Measurements from ENCODE around the gene CEACAM18. TPM values are rescaled to one million over a fixed set of nuclear protein-coding genes. Genes with fewer than 3 reads are reported as not detected.
"Not testable (repeated sequence)": the region's sequence is repeated elsewhere in the genome, so short reads cannot be mapped to it uniquely, and the experiment has no call there.

CEACAM18 gene
- total RNA-seq, 1 experiment from 2014 or later = not detected

DNA sequence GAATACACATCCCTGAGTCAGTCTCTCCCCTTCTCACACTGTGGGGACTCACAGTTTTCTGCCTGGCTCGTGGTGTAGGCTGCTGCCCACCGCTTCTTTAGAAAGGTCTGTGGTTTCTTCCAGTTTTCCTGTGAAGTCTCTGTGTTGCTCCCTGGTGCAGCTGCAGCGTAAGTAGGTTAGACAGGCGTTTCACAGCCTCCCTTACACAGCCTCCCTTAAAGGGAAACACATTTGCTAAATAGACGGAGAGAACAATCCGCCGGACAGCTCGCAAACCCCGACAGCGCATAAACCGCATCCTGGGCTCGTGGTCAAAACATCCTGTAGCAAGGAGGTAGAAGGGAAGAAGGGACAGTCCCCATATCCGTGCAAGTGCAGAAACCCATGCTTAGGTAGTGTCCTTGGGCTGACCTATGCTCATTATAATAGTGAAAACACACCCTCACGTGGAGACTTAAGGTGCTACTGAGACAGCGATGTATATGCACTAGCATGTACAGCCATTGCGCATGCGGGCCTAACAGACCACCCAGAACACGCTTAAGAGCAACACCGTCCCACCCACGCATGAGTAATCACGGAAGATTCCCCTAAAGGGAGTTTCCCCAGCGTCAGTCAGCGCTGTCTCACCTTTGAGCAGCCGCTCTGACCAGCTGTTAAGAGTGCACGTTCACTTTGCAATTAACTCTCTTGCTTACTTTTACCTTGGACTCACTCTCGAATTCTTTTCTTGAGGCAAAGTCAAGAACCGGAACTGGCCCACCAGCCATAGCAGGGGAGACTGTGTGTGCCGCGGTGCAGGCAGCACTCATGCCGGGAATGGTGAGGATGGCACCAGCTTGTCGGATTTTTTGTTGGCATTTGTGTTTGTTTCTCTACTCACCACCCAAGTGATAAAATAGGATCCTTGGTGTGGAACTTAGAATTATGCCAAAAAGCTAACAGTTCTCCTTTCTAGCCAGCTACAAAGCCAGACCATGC, 36.6 kb upstream of the CEACAM18 start:
- Histone ChIP-seq H3K27me3 (ENCODE audit: low read length) (no peaks in the 10 kb centered on the region), H3K36me3 (ENCODE audit: insufficient read depth, low read length) (no peaks in the 10 kb centered on the region), H3K4me3 (ENCODE audit: low read length) (peak overlapping the region; percentile 59), H3K79me2 (ENCODE audit: low read length) (no peaks in the 10 kb centered on the region), H4K20me1 (ENCODE audit: insufficient read depth, low read depth, low read length) (no peaks in the 10 kb centered on the region), H2AFZ (ENCODE audit: low read length) (peak overlapping the region; percentile 69), H3K9ac (ENCODE audit: low read length) (peak overlapping the region; percentile 42), H3K4me1 (ENCODE audit: low read length) (peaks cover 34% of the 10 kb centered on the region), H3K9me3 (ENCODE audit: low read length) (no peaks in the 10 kb centered on the region), H3K4me2 (ENCODE audit: low read depth, low read length, poor library complexity, severe bottlenecking) (peak overlapping the region; percentile 71), H3K27ac (ENCODE audit: low read length) (no peak overlapping the region), H3K9me2 (replicated peaks; ENCODE audit: insufficient read depth, low read length) (no peaks in the 10 kb centered on the region)
- peak; percentile 77 for DNase-seq

DNA sequence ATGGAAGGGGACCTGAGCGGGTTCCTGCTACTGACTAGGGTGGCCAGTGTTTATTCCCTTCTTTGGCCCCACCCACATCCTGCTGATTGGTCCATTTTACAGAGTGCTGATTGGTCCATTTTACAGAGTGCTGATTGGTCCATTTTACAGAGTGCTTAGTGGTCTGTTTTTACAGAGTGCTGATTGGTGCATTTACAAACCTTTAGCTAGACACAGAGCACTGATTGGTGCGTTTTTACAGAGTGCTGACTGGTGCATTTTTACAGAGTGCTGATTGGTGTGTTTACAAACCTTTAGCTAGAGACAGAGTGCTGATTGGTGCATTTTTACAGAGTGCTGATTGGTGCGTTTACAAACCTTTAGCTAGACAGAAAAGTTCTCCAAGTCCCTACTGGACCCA, 30.8 kb upstream of the CEACAM18 start:
- not testable (repeated sequence) for H3K27me3 ChIP-seq (ENCODE audit: low read length); H3K27ac ChIP-seq (ENCODE audit: low read length); H3K4me2 ChIP-seq (ENCODE audit: low read depth, low read length, poor library complexity, severe bottlenecking); H3K9ac ChIP-seq (ENCODE audit: low read length); H3K4me1 ChIP-seq (ENCODE audit: low read length); H3K9me2 ChIP-seq (replicated peaks; ENCODE audit: insufficient read depth, low read length); H3K36me3 ChIP-seq (ENCODE audit: insufficient read depth, low read length); DNase-seq; H4K20me1 ChIP-seq (ENCODE audit: insufficient read depth, low read depth, low read length); H3K9me3 ChIP-seq (ENCODE audit: low read length); H2AFZ ChIP-seq (ENCODE audit: low read length); H3K79me2 ChIP-seq (ENCODE audit: low read length); H3K4me3 ChIP-seq (ENCODE audit: low read length)

DNA sequence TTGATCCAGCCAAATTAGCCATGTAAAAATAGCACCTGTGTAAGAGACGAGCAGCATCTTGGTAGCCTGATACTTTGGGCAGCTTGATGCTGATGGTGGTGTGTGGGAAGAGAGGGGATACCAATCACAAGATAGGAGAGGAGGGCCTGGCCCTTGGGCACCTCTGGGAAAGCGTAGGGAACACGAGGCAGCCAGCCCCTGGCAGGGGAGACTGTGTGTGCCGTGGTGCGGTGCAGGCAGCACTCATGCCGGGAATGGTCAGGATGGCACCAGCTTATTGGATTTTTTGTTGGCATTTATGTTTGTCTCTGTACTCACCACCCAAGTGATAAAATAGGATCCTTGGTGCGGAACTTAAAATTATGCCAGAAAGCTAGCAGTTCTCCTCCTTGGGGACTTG, 30.3 kb upstream of the CEACAM18 start:
- peaks cover 9% of the 10 kb centered on the region; the same call in 1 of the 2 replicates for H3K9me3 ChIP-seq (ENCODE audit: low read length)
- H3K27ac ChIP-seq (ENCODE audit: low read length) = no peak overlapping the region
- no peak overlapping the region for H3K4me3 ChIP-seq (ENCODE audit: low read length)
- H3K9ac ChIP-seq (ENCODE audit: low read length) = no peak overlapping the region
- H3K9me2 ChIP-seq (replicated peaks; ENCODE audit: insufficient read depth, low read length) = no peaks in the 10 kb centered on the region
- H2AFZ ChIP-seq (ENCODE audit: low read length) = no peak overlapping the region
- no peaks in the 10 kb centered on the region for H3K79me2 ChIP-seq (ENCODE audit: low read length)
- no peaks in the 10 kb centered on the region for H3K27me3 ChIP-seq (ENCODE audit: low read length)
- H3K4me2 ChIP-seq (ENCODE audit: low read depth, low read length, poor library complexity, severe bottlenecking) = no peak overlapping the region
- no peaks in the 10 kb centered on the region for H4K20me1 ChIP-seq (ENCODE audit: insufficient read depth, low read depth, low read length)
- DNase-seq = no peak
- H3K36me3 ChIP-seq (ENCODE audit: insufficient read depth, low read length) = no peaks in the 10 kb centered on the region
- H3K4me1 ChIP-seq (ENCODE audit: low read length) = no peaks in the 10 kb centered on the region

DNA sequence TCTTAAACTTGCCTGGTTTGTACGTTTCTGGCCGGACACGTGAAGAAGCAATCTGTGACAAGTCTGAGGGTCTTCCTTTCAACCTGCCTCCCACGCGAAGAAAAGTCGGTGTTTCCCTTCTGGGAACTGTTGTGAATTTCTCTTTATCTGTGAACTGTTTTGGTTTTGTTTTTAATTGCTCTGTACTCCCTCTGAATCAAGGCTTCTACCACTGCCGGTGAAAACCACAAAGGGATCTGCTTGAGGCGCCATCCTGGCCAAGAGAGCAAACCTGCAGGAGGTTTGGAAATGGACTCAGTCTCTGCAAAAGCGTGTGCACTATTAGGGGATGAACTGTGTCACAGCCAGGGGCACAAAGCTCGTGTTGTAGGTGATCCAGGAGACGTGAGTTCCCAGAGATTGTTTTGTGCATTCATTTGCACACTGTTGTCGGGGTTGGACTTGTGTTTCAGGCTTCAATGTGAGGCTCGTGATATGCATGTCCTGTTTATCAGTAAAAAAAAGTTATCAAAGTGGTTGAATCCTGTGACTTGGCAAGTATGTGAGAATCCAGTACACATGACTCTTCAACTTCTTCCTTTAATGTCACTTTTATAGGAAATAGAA, 29.8 kb upstream of the CEACAM18 start:
- Histone ChIP-seq H3K4me3 (ENCODE audit: low read length) (no peak overlapping the region), H3K9ac (ENCODE audit: low read length) (no peak overlapping the region), H3K36me3 (ENCODE audit: insufficient read depth, low read length) (no peaks in the 10 kb centered on the region), H3K4me2 (ENCODE audit: low read depth, low read length, poor library complexity, severe bottlenecking) (no peak overlapping the region), H2AFZ (ENCODE audit: low read length) (no peak overlapping the region), H3K9me3 (ENCODE audit: low read length) (peaks cover 9% of the 10 kb centered on the region; the same call in 1 of the 2 replicates), H3K9me2 (replicated peaks; ENCODE audit: insufficient read depth, low read length) (no peaks in the 10 kb centered on the region), H3K4me1 (ENCODE audit: low read length) (no peaks in the 10 kb centered on the region), H3K27me3 (ENCODE audit: low read length) (no peaks in the 10 kb centered on the region), H3K27ac (ENCODE audit: low read length) (no peak overlapping the region), H3K79me2 (ENCODE audit: low read length) (no peaks in the 10 kb centered on the region), H4K20me1 (ENCODE audit: insufficient read depth, low read depth, low read length) (no peaks in the 10 kb centered on the region)
- DNase-seq = no peak

DNA sequence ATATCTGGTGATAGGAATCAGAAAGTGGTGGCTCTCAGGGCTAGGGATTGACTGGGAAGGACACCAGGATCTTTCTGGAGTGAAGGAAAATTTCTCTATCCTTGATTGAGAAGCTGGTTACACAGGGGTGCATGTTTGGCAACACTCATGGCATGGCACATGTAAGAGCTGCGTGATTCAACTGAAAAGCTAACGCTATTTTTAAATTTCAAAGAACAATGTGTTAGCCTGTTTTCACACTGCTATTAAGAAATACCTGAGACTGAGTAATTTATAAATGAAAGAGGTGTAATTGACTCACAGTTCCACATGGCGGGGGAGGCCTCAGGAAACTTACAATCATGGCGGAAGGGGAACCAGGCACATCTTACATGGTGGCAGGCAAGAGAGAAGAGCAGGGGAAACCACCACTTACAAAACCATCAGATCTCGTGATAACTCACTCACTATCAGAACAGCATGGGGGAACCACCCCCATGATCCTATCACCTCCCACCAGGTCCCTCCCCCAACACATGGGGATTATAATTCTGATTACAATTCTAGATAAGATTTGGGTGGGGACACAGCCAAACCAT, 27.5 kb upstream of the CEACAM18 start:
- Histone ChIP-seq H3K9me2 (replicated peaks; ENCODE audit: insufficient read depth, low read length) (no peaks in the 10 kb centered on the region), H3K4me2 (ENCODE audit: low read depth, low read length, poor library complexity, severe bottlenecking) (no peak overlapping the region), H3K4me3 (ENCODE audit: low read length) (no peak overlapping the region), H3K27ac (ENCODE audit: low read length) (no peak overlapping the region), H4K20me1 (ENCODE audit: insufficient read depth, low read depth, low read length) (no peaks in the 10 kb centered on the region), H3K9ac (ENCODE audit: low read length) (no peak overlapping the region), H3K36me3 (ENCODE audit: insufficient read depth, low read length) (no peaks in the 10 kb centered on the region), H3K4me1 (ENCODE audit: low read length) (no peaks in the 10 kb centered on the region), H2AFZ (ENCODE audit: low read length) (no peak overlapping the region), H3K27me3 (ENCODE audit: low read length) (no peaks in the 10 kb centered on the region), H3K9me3 (ENCODE audit: low read length) (peaks cover 9% of the 10 kb centered on the region; the same call in 1 of the 2 replicates), H3K79me2 (ENCODE audit: low read length) (no peaks in the 10 kb centered on the region)
- DNase-seq = no peak

DNA sequence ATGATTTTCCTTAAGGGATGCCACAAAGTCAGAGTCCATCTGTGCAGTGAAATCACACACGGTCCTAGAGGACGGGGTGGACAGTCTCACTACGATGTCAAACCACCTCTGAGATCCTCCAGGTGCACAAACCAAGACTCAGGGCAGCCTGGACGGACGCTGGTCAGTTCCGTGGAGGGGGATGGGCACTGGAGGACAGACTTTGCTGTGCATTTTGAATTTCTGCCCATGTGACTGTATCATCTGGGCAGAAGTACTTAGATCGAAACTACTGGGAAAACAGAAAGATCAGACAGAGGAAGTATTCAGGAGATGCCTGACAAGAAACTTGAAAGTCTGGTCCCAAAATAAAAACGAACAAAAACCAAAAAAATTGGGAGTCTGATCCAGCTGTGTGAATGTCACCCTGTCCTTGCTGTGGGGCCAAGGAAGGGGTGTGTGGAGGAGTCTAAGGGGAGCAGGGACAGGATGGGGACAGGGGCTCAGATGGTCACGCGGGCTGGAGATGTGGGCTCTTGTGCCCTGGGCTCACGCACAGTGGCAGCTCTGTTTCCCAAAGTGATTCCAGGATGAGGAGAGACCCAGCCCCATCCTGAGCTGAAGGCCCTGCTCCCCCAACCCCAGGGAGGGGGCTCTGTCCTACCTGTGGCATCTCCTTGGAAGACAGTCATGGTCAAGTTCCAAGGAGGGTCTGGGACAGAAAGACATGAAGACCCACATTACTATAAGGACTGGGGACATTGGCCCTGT, 21.6 kb upstream of the CEACAM18 start:
- Histone ChIP-seq H3K27ac (ENCODE audit: low read length) (no peak overlapping the region), H3K79me2 (ENCODE audit: low read length) (no peaks in the 10 kb centered on the region), H3K36me3 (ENCODE audit: insufficient read depth, low read length) (no peaks in the 10 kb centered on the region), H3K4me2 (ENCODE audit: low read depth, low read length, poor library complexity, severe bottlenecking) (no peak overlapping the region), H3K9ac (ENCODE audit: low read length) (no peak overlapping the region), H3K9me2 (replicated peaks; ENCODE audit: insufficient read depth, low read length) (no peaks in the 10 kb centered on the region), H4K20me1 (ENCODE audit: insufficient read depth, low read depth, low read length) (no peaks in the 10 kb centered on the region), H3K27me3 (ENCODE audit: low read length) (no peaks in the 10 kb centered on the region), H3K4me1 (ENCODE audit: low read length) (no peaks in the 10 kb centered on the region), H3K9me3 (ENCODE audit: low read length) (no peaks in the 10 kb centered on the region), H3K4me3 (ENCODE audit: low read length) (no peak overlapping the region), H2AFZ (ENCODE audit: low read length) (no peak overlapping the region)
- no peak for DNase-seq

DNA sequence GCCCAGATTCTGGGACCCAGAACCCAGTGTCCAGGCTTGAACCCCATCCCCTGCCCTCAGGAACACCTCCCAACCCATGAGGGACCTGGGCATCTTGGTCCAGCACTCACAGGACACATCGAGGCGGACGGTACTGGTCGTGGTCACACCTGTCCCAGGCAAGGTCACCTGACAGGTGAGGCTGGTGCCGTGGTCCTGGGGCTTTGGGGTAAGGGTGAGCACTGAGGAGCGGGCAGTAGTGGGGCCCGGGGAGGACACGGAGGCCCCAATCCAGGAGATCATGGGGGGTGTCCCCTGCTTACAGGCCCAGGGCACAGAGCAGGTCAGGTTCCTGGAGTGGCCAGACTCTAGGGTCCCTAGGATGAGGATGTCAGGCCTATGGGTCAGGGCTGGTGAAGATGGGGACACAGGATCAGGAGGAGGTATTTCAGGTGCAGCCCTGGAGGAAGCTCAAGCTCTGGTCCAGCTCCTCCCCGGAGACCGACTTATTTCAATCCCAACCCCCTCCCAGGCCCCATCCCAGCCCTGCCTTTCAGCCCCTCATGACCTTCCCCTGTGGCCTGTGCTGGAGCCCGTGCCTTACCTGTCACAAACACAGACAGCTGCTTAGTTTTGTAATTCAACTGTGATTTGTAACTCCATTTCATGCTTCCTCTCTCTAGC, 20.9 kb upstream of the CEACAM18 start:
- Histone ChIP-seq H3K27me3 (ENCODE audit: low read length) (no peaks in the 10 kb centered on the region), H3K27ac (ENCODE audit: low read length) (no peak overlapping the region), H4K20me1 (ENCODE audit: insufficient read depth, low read depth, low read length) (no peaks in the 10 kb centered on the region), H3K79me2 (ENCODE audit: low read length) (no peaks in the 10 kb centered on the region), H3K36me3 (ENCODE audit: insufficient read depth, low read length) (no peaks in the 10 kb centered on the region), H3K9me2 (replicated peaks; ENCODE audit: insufficient read depth, low read length) (no peaks in the 10 kb centered on the region), H3K4me3 (ENCODE audit: low read length) (no peak overlapping the region), H3K9me3 (ENCODE audit: low read length) (no peaks in the 10 kb centered on the region), H3K4me2 (ENCODE audit: low read depth, low read length, poor library complexity, severe bottlenecking) (no peak overlapping the region), H2AFZ (ENCODE audit: low read length) (no peak overlapping the region), H3K9ac (ENCODE audit: low read length) (no peak overlapping the region), H3K4me1 (ENCODE audit: low read length) (no peaks in the 10 kb centered on the region)
- no peak for DNase-seq

Data from Karpas-422 (cell line).